ENCODE measurements around the gene PRPF8.

PRPF8 gene

GRCh38 chr17:1623057-1623630 lies 61.5 kb downstream of the PRPF8 start:
- WGBS, 2 experiments (ENCODE audit: insufficient coverage in 2 of 2): 95% methylated on average over 11 to 14 of the region's 14 CpGs
- H3K27ac ChIP-seq (ENCODE audit: low read depth, low read length, severe bottlenecking): no peak overlapping the region
- H3K4me1 ChIP-seq (ENCODE audit: control insufficient read depth, insufficient read depth, low read length, poor library complexity, severe bottlenecking): peaks cover 34% of the 10 kb centered on the region
- H3K36me3 ChIP-seq (ENCODE audit: control insufficient read depth, insufficient read depth, low read length): peaks cover 7% of the 10 kb centered on the region
- no peaks in the 10 kb centered on the region for H3K9me3 ChIP-seq (ENCODE audit: control insufficient read depth, low read length)
- H3K4me3 ChIP-seq (ENCODE audit: extremely low read depth, insufficient read depth, low read length, poor library complexity, severe bottlenecking): no peak overlapping the region

GRCh38 chr17:1621273-1621954 lies 63.3 kb downstream of the PRPF8 start:
- H3K4me1 ChIP-seq (ENCODE audit: control insufficient read depth, insufficient read depth, low read length, poor library complexity, severe bottlenecking): peaks cover 29% of the 10 kb centered on the region
- no peak overlapping the region for H3K4me3 ChIP-seq (ENCODE audit: extremely low read depth, insufficient read depth, low read length, poor library complexity, severe bottlenecking)
- no peak overlapping the region for H3K27ac ChIP-seq (ENCODE audit: low read depth, low read length, severe bottlenecking)
- H3K36me3 ChIP-seq (ENCODE audit: control insufficient read depth, insufficient read depth, low read length): peaks cover 7% of the 10 kb centered on the region
- H3K9me3 ChIP-seq (ENCODE audit: control insufficient read depth, low read length): no peaks in the 10 kb centered on the region
- 92 to 93% methylated on average over 19 to 22 of the region's 22 CpGs for WGBS, 2 experiments (ENCODE audit: insufficient coverage in 2 of 2)

GRCh38 chr17:1620486-1620885 lies 64.2 kb downstream of the PRPF8 start:
- WGBS, 2 experiments (ENCODE audit: insufficient coverage in 2 of 2): 91 to 94% methylated on average over 13 of the region's 13 CpGs
- Histone ChIP-seq H3K36me3 (ENCODE audit: control insufficient read depth, insufficient read depth, low read length) (peaks cover 7% of the 10 kb centered on the region), H3K4me1 (ENCODE audit: control insufficient read depth, insufficient read depth, low read length, poor library complexity, severe bottlenecking) (peaks cover 20% of the 10 kb centered on the region), H3K4me3 (ENCODE audit: extremely low read depth, insufficient read depth, low read length, poor library complexity, severe bottlenecking) (no peak overlapping the region), H3K9me3 (ENCODE audit: control insufficient read depth, low read length) (no peaks in the 10 kb centered on the region), H3K27ac (ENCODE audit: low read depth, low read length, severe bottlenecking) (no peak overlapping the region)

GRCh38 chr17:1617620-1618174 lies 67.0 kb downstream of the PRPF8 start:
- WGBS, 2 experiments (ENCODE audit: insufficient coverage in 2 of 2): 86 to 88% methylated on average over 14 to 19 of the region's 20 CpGs

GRCh38 chr17:1616101-1616500 lies 68.6 kb downstream of the PRPF8 start:
- H3K4me3 ChIP-seq (ENCODE audit: extremely low read depth, insufficient read depth, low read length, poor library complexity, severe bottlenecking): no peak overlapping the region
- H3K27ac ChIP-seq (ENCODE audit: low read depth, low read length, severe bottlenecking): no peak overlapping the region
- no peaks in the 10 kb centered on the region for H3K36me3 ChIP-seq (ENCODE audit: control insufficient read depth, insufficient read depth, low read length)
- H3K4me1 ChIP-seq (ENCODE audit: control insufficient read depth, insufficient read depth, low read length, poor library complexity, severe bottlenecking): peaks cover 9% of the 10 kb centered on the region
- 88 to 92% methylated on average over 11 of the region's 13 CpGs for WGBS, 2 experiments (ENCODE audit: insufficient coverage in 2 of 2)
- H3K9me3 ChIP-seq (ENCODE audit: control insufficient read depth, low read length): no peaks in the 10 kb centered on the region

More at GRCh38 chr17:1617620-1618174, 67.0 kb downstream of the PRPF8 start:
- H3K27ac ChIP-seq (ENCODE audit: low read depth, low read length, severe bottlenecking): peak overlapping the region; percentile 36
- H3K36me3 ChIP-seq (ENCODE audit: control insufficient read depth, insufficient read depth, low read length): peaks cover 3% of the 10 kb centered on the region
- no peak overlapping the region for H3K4me3 ChIP-seq (ENCODE audit: extremely low read depth, insufficient read depth, low read length, poor library complexity, severe bottlenecking)
- no peaks in the 10 kb centered on the region for H3K9me3 ChIP-seq (ENCODE audit: control insufficient read depth, low read length)
- H3K4me1 ChIP-seq (ENCODE audit: control insufficient read depth, insufficient read depth, low read length, poor library complexity, severe bottlenecking): peaks cover 14% of the 10 kb centered on the region

- H3K9me3 ChIP-seq (ENCODE audit: control insufficient read depth, low read length): no peaks in the 10 kb centered on the region
- H3K27ac ChIP-seq (ENCODE audit: low read depth, low read length, severe bottlenecking): no peak overlapping the region
- WGBS, 2 experiments (ENCODE audit: insufficient coverage in 2 of 2): 89 to 94% methylated on average over 16 of the region's 16 CpGs
- no peak overlapping the region for H3K4me3 ChIP-seq (ENCODE audit: extremely low read depth, insufficient read depth, low read length, poor library complexity, severe bottlenecking)
- H3K36me3 ChIP-seq (ENCODE audit: control insufficient read depth, insufficient read depth, low read length): no peaks in the 10 kb centered on the region
- peaks cover 5% of the 10 kb centered on the region for H3K4me1 ChIP-seq (ENCODE audit: control insufficient read depth, insufficient read depth, low read length, poor library complexity, severe bottlenecking)
Measured at GRCh38 chr17:1612400-1612799, 72.3 kb downstream of the PRPF8 start.

- H3K36me3 ChIP-seq (ENCODE audit: control insufficient read depth, insufficient read depth, low read length): no peaks in the 10 kb centered on the region
- H3K27ac ChIP-seq (ENCODE audit: low read depth, low read length, severe bottlenecking): no peak overlapping the region
- H3K9me3 ChIP-seq (ENCODE audit: control insufficient read depth, low read length): no peaks in the 10 kb centered on the region
- peaks cover 8% of the 10 kb centered on the region for H3K4me1 ChIP-seq (ENCODE audit: control insufficient read depth, insufficient read depth, low read length, poor library complexity, severe bottlenecking)
- no peak overlapping the region for H3K4me3 ChIP-seq (ENCODE audit: extremely low read depth, insufficient read depth, low read length, poor library complexity, severe bottlenecking)
- WGBS, 2 experiments (ENCODE audit: insufficient coverage in 2 of 2): 92 to 100% methylated on average over 8 of the region's 10 CpGs
Measured at GRCh38 chr17:1611715-1612114, 73.0 kb downstream of the PRPF8 start.

- Histone ChIP-seq H3K27ac (ENCODE audit: low read depth, low read length, severe bottlenecking) (peak overlapping the region; percentile 73), H3K4me3 (ENCODE audit: extremely low read depth, insufficient read depth, low read length, poor library complexity, severe bottlenecking) (no peak overlapping the region), H3K4me1 (ENCODE audit: control insufficient read depth, insufficient read depth, low read length, poor library complexity, severe bottlenecking) (peaks cover 8% of the 10 kb centered on the region), H3K36me3 (ENCODE audit: control insufficient read depth, insufficient read depth, low read length) (no peaks in the 10 kb centered on the region), H3K9me3 (ENCODE audit: control insufficient read depth, low read length) (no peaks in the 10 kb centered on the region)
- 94 to 95% methylated on average over 5 of the region's 7 CpGs for WGBS, 2 experiments (ENCODE audit: insufficient coverage in 2 of 2)
Measured at GRCh38 chr17:1608676-1609075, 76.0 kb downstream of the PRPF8 start.

- no peaks in the 10 kb centered on the region for H3K9me3 ChIP-seq (ENCODE audit: control insufficient read depth, low read length)
- peak overlapping the region; percentile 73 for H3K27ac ChIP-seq (ENCODE audit: low read depth, low read length, severe bottlenecking)
- no peaks in the 10 kb centered on the region for H3K36me3 ChIP-seq (ENCODE audit: control insufficient read depth, insufficient read depth, low read length)
- H3K4me1 ChIP-seq (ENCODE audit: control insufficient read depth, insufficient read depth, low read length, poor library complexity, severe bottlenecking): peaks cover 8% of the 10 kb centered on the region
- 94 to 96% methylated on average over 4 to 5 of the region's 5 CpGs for WGBS, 2 experiments (ENCODE audit: insufficient coverage in 2 of 2)
- H3K4me3 ChIP-seq (ENCODE audit: extremely low read depth, insufficient read depth, low read length, poor library complexity, severe bottlenecking): no peak overlapping the region
Measured at GRCh38 chr17:1607971-1608320, 76.7 kb downstream of the PRPF8 start.

- Histone ChIP-seq H3K36me3 (ENCODE audit: control insufficient read depth, insufficient read depth, low read length) (peaks cover 7% of the 10 kb centered on the region), H3K4me1 (ENCODE audit: control insufficient read depth, insufficient read depth, low read length, poor library complexity, severe bottlenecking) (peaks cover 8% of the 10 kb centered on the region), H3K4me3 (ENCODE audit: extremely low read depth, insufficient read depth, low read length, poor library complexity, severe bottlenecking) (no peak overlapping the region), H3K27ac (ENCODE audit: low read depth, low read length, severe bottlenecking) (peak overlapping the region; percentile 26), H3K9me3 (ENCODE audit: control insufficient read depth, low read length) (peaks cover 6% of the 10 kb centered on the region)
- 95 to 96% methylated on average over 24 to 26 of the region's 26 CpGs for WGBS, 2 experiments (ENCODE audit: insufficient coverage in 2 of 2)
Measured at GRCh38 chr17:1606352-1606985, 78.2 kb downstream of the PRPF8 start.
